ENCODE measurements around the gene KLHL7.

KLHL7 gene

GRCh38 chr7:23165316-23165715 is 59.7 kb downstream of the KLHL7 start:
- Histone ChIP-seq H2AFZ (ENCODE audit: low read depth) (no peak overlapping the region), H3K79me2 (ENCODE audit: insufficient read depth, low read depth) (no peaks in the 10 kb centered on the region), H3K36me3 (ENCODE audit: insufficient read depth) (no peaks in the 10 kb centered on the region), H3K4me1 (ENCODE audit: low read depth, poor library complexity, severe bottlenecking) (no peaks in the 10 kb centered on the region), H3K4me2 (no peak overlapping the region), H3K4me3 (IDR thresholded peaks at IDR 0.05; ENCODE audit: insufficient read depth, low read depth, low read length) (no peak overlapping the region), H3K27me3 (ENCODE audit: insufficient read depth, low read depth) (no peaks in the 10 kb centered on the region), H3K9ac (no peak overlapping the region), H4K20me1 (ENCODE audit: insufficient read depth) (no peaks in the 10 kb centered on the region), H3K27ac (no peak overlapping the region)
- TF ChIP-seq CTCF (conservative IDR thresholded peaks at IDR 0.05; ENCODE audit: low read depth, low read length): no peak

GRCh38 chr7:23167691-23168090 is 62.1 kb downstream of the KLHL7 start:
- Histone ChIP-seq H3K36me3 (ENCODE audit: insufficient read depth) (no peaks in the 10 kb centered on the region), H2AFZ (ENCODE audit: low read depth) (no peak overlapping the region), H3K27me3 (ENCODE audit: insufficient read depth, low read depth) (no peaks in the 10 kb centered on the region), H3K79me2 (ENCODE audit: insufficient read depth, low read depth) (no peaks in the 10 kb centered on the region), H3K4me3 (IDR thresholded peaks at IDR 0.05; ENCODE audit: insufficient read depth, low read depth, low read length) (no peak overlapping the region), H3K9ac (no peak overlapping the region), H4K20me1 (ENCODE audit: insufficient read depth) (no peaks in the 10 kb centered on the region), H3K27ac (no peak overlapping the region), H3K4me2 (no peak overlapping the region), H3K4me1 (ENCODE audit: low read depth, poor library complexity, severe bottlenecking) (no peaks in the 10 kb centered on the region)
- TF ChIP-seq CTCF (conservative IDR thresholded peaks at IDR 0.05; ENCODE audit: low read depth, low read length): no peak

GRCh38 chr7:23168111-23168885 is 62.7 kb downstream of the KLHL7 start:
- Histone ChIP-seq H3K27ac (no peak overlapping the region), H4K20me1 (ENCODE audit: insufficient read depth) (no peaks in the 10 kb centered on the region), H3K79me2 (ENCODE audit: insufficient read depth, low read depth) (no peaks in the 10 kb centered on the region), H3K9ac (no peak overlapping the region), H2AFZ (ENCODE audit: low read depth) (no peak overlapping the region), H3K36me3 (ENCODE audit: insufficient read depth) (no peaks in the 10 kb centered on the region), H3K27me3 (ENCODE audit: insufficient read depth, low read depth) (no peaks in the 10 kb centered on the region), H3K4me3 (IDR thresholded peaks at IDR 0.05; ENCODE audit: insufficient read depth, low read depth, low read length) (no peak overlapping the region), H3K4me2 (no peak overlapping the region), H3K4me1 (ENCODE audit: low read depth, poor library complexity, severe bottlenecking) (no peaks in the 10 kb centered on the region)
- no peak for TF ChIP-seq CTCF (conservative IDR thresholded peaks at IDR 0.05; ENCODE audit: low read depth, low read length)

GRCh38 chr7:23175938-23176337 is 70.4 kb downstream of the KLHL7 start:
- H3K27me3 ChIP-seq (ENCODE audit: insufficient read depth, low read depth): no peaks in the 10 kb centered on the region
- H4K20me1 ChIP-seq (ENCODE audit: insufficient read depth): no peaks in the 10 kb centered on the region
- no peak overlapping the region for H3K27ac ChIP-seq
- TF ChIP-seq CTCF (conservative IDR thresholded peaks at IDR 0.05; ENCODE audit: low read depth, low read length): no peak
- no peak overlapping the region for H3K9ac ChIP-seq
- H3K4me3 ChIP-seq (IDR thresholded peaks at IDR 0.05; ENCODE audit: insufficient read depth, low read depth, low read length): no peak overlapping the region
- H3K79me2 ChIP-seq (ENCODE audit: insufficient read depth, low read depth): 0 out of 2 replicates have a peak, but pooled peaks cover 8% of the 10 kb centered on the region
- no peak overlapping the region for H2AFZ ChIP-seq (ENCODE audit: low read depth)
- H3K36me3 ChIP-seq (ENCODE audit: insufficient read depth): no peaks in the 10 kb centered on the region
- peaks cover 10% of the 10 kb centered on the region for H3K4me1 ChIP-seq (ENCODE audit: low read depth, poor library complexity, severe bottlenecking)
- H3K4me2 ChIP-seq: no peak overlapping the region
